ENCODE data around the gene RIMKLB. TPM values are rescaled to one million over a fixed set of nuclear protein-coding genes. Genes with fewer than 3 reads are reported as not detected.

RIMKLB gene
- 35.8 TPM for polyA plus RNA-seq (2013, experiment 1 of 2)
- polyA plus RNA-seq (2013, experiment 2 of 2): 36.5 TPM

- WGBS, 2 experiments (ENCODE audit: insufficient coverage in 2 of 2): 0% methylated on average over 48 of the region's 88 CpGs; no CpG with 5 or more reads in 1 of the 2 experiments
- peak within 1 kb of the TSS; percentile 91 for H3K27ac ChIP-seq (ENCODE audit: low read depth, low read length, severe bottlenecking)
- H3K4me1 ChIP-seq (ENCODE audit: control insufficient read depth, insufficient read depth, low read length, poor library complexity, severe bottlenecking): peaks cover 24% of the 10 kb centered on the region
- H3K9me3 ChIP-seq (ENCODE audit: control insufficient read depth, low read length): no peaks in the 10 kb centered on the region
- peak within 1 kb of the TSS; percentile 83 for H3K4me3 ChIP-seq (ENCODE audit: extremely low read depth, insufficient read depth, low read length, poor library complexity, severe bottlenecking)
- H3K36me3 ChIP-seq (ENCODE audit: control insufficient read depth, insufficient read depth, low read length): peaks cover 15% of the 10 kb centered on the region
Observed at GRCh38 chr12:8697476-8698131, at the start of gene RIMKLB. Gene RIMKLB, plus strand, starts transcription at chr12:8697991. Its CDS starts 15,876 bp downstream, at chr12:8713867.

- WGBS, 2 experiments (ENCODE audit: insufficient coverage in 2 of 2): 94 to 100% methylated on average over 2 to 3 of the region's 8 CpGs
- Histone ChIP-seq H3K36me3 (ENCODE audit: control insufficient read depth, insufficient read depth, low read length) (peaks cover 2% of the 10 kb centered on the region), H3K4me3 (ENCODE audit: extremely low read depth, insufficient read depth, low read length, poor library complexity, severe bottlenecking) (no peak overlapping the region), H3K4me1 (ENCODE audit: control insufficient read depth, insufficient read depth, low read length, poor library complexity, severe bottlenecking) (no peaks in the 10 kb centered on the region), H3K9me3 (ENCODE audit: control insufficient read depth, low read length) (no peaks in the 10 kb centered on the region), H3K27ac (ENCODE audit: low read depth, low read length, severe bottlenecking) (no peak overlapping the region)
Observed at GRCh38 chr12:8648576-8649205, 49.1 kb upstream of the RIMKLB start.

- WGBS, 2 experiments (ENCODE audit: insufficient coverage in 2 of 2): 85 to 90% methylated on average over 4 of the region's 6 CpGs
- Histone ChIP-seq H3K4me3 (ENCODE audit: extremely low read depth, insufficient read depth, low read length, poor library complexity, severe bottlenecking) (no peak overlapping the region), H3K9me3 (ENCODE audit: control insufficient read depth, low read length) (no peaks in the 10 kb centered on the region), H3K27ac (ENCODE audit: low read depth, low read length, severe bottlenecking) (no peak overlapping the region), H3K36me3 (ENCODE audit: control insufficient read depth, insufficient read depth, low read length) (no peaks in the 10 kb centered on the region), H3K4me1 (ENCODE audit: control insufficient read depth, insufficient read depth, low read length, poor library complexity, severe bottlenecking) (no peaks in the 10 kb centered on the region)
Observed at GRCh38 chr12:8655421-8655820, 42.4 kb upstream of the RIMKLB start.

- Histone ChIP-seq H3K4me1 (ENCODE audit: control insufficient read depth, insufficient read depth, low read length, poor library complexity, severe bottlenecking) (peaks cover 10% of the 10 kb centered on the region), H3K4me3 (ENCODE audit: extremely low read depth, insufficient read depth, low read length, poor library complexity, severe bottlenecking) (no peak overlapping the region), H3K36me3 (ENCODE audit: control insufficient read depth, insufficient read depth, low read length) (no peaks in the 10 kb centered on the region), H3K27ac (ENCODE audit: low read depth, low read length, severe bottlenecking) (peak overlapping the region; percentile 46), H3K9me3 (ENCODE audit: control insufficient read depth, low read length) (no peaks in the 10 kb centered on the region)
- WGBS, 2 experiments (ENCODE audit: insufficient coverage in 2 of 2): 43% methylated on average over 1 of the region's 1 CpG; no CpG with 5 or more reads in 1 of the 2 experiments
Observed at GRCh38 chr12:8658346-8658745, 39.4 kb upstream of the RIMKLB start.

- Histone ChIP-seq H3K36me3 (ENCODE audit: control insufficient read depth, insufficient read depth, low read length) (no peaks in the 10 kb centered on the region), H3K4me3 (ENCODE audit: extremely low read depth, insufficient read depth, low read length, poor library complexity, severe bottlenecking) (no peak overlapping the region), H3K27ac (ENCODE audit: low read depth, low read length, severe bottlenecking) (no peak overlapping the region), H3K9me3 (ENCODE audit: control insufficient read depth, low read length) (no peaks in the 10 kb centered on the region), H3K4me1 (ENCODE audit: control insufficient read depth, insufficient read depth, low read length, poor library complexity, severe bottlenecking) (peaks cover 14% of the 10 kb centered on the region)
- WGBS, 2 experiments (ENCODE audit: insufficient coverage in 2 of 2): 57 to 92% methylated on average over 1 to 3 of the region's 3 CpGs
Observed at GRCh38 chr12:8661016-8661415, 36.8 kb upstream of the RIMKLB start.

GRCh38 chr12:8661751-8662150, 36.0 kb upstream of the RIMKLB start:
- Histone ChIP-seq H3K4me3 (ENCODE audit: extremely low read depth, insufficient read depth, low read length, poor library complexity, severe bottlenecking) (peak overlapping the region; percentile 14), H3K36me3 (ENCODE audit: control insufficient read depth, insufficient read depth, low read length) (no peaks in the 10 kb centered on the region), H3K4me1 (ENCODE audit: control insufficient read depth, insufficient read depth, low read length, poor library complexity, severe bottlenecking) (peaks cover 14% of the 10 kb centered on the region), H3K9me3 (ENCODE audit: control insufficient read depth, low read length) (no peaks in the 10 kb centered on the region), H3K27ac (ENCODE audit: low read depth, low read length, severe bottlenecking) (no peak overlapping the region)
- 94 to 100% methylated on average over 1 to 2 of the region's 3 CpGs for WGBS, 2 experiments (ENCODE audit: insufficient coverage in 2 of 2)

- H3K4me3 ChIP-seq (ENCODE audit: extremely low read depth, insufficient read depth, low read length, poor library complexity, severe bottlenecking): peak within 1 kb of the TSS; percentile 14
- WGBS, 2 experiments (ENCODE audit: insufficient coverage in 2 of 2): 68 to 86% methylated on average over 4 of the region's 6 CpGs
- peak within 1 kb of the TSS; percentile 71 for H3K27ac ChIP-seq (ENCODE audit: low read depth, low read length, severe bottlenecking)
Observed at GRCh38 chr12:8662593-8662992, 35.2 kb upstream of the RIMKLB start, which contains the start of gene MFAP5. Gene MFAP5, minus strand, starts transcription at chr12:8662826. Its CDS starts 722 bp downstream, at chr12:8662104.

GRCh38 chr12:8664228-8664913, 33.4 kb upstream of the RIMKLB start:
- Histone ChIP-seq H3K4me1 (ENCODE audit: control insufficient read depth, insufficient read depth, low read length, poor library complexity, severe bottlenecking) (peaks cover 14% of the 10 kb centered on the region), H3K36me3 (ENCODE audit: control insufficient read depth, insufficient read depth, low read length) (no peaks in the 10 kb centered on the region), H3K9me3 (ENCODE audit: control insufficient read depth, low read length) (no peaks in the 10 kb centered on the region), H3K27ac (ENCODE audit: low read depth, low read length, severe bottlenecking) (no peak overlapping the region), H3K4me3 (ENCODE audit: extremely low read depth, insufficient read depth, low read length, poor library complexity, severe bottlenecking) (no peak overlapping the region)
- 91 to 94% methylated on average over 3 of the region's 5 CpGs for WGBS, 2 experiments (ENCODE audit: insufficient coverage in 2 of 2)

More at GRCh38 chr12:8662593-8662992, 35.2 kb upstream of the RIMKLB start, which contains the start of gene MFAP5:
- Histone ChIP-seq H3K4me1 (ENCODE audit: control insufficient read depth, insufficient read depth, low read length, poor library complexity, severe bottlenecking) (peaks cover 14% of the 10 kb centered on the region), H3K36me3 (ENCODE audit: control insufficient read depth, insufficient read depth, low read length) (no peaks in the 10 kb centered on the region), H3K9me3 (ENCODE audit: control insufficient read depth, low read length) (no peaks in the 10 kb centered on the region)

- 100% methylated on average over 1 to 2 of the region's 4 CpGs for WGBS, 2 experiments (ENCODE audit: insufficient coverage in 2 of 2)
Observed at GRCh38 chr12:8665759-8666158, 32.0 kb upstream of the RIMKLB start.

GRCh38 chr12:8667270-8667669, 30.5 kb upstream of the RIMKLB start:
- WGBS, 2 experiments (ENCODE audit: insufficient coverage in 2 of 2): 63% methylated on average over 1 of the region's 2 CpGs; no CpG with 5 or more reads in 1 of the 2 experiments
- no peak overlapping the region for H3K4me3 ChIP-seq (ENCODE audit: extremely low read depth, insufficient read depth, low read length, poor library complexity, severe bottlenecking)

More at GRCh38 chr12:8665759-8666158, 32.0 kb upstream of the RIMKLB start:
- Histone ChIP-seq H3K9me3 (ENCODE audit: control insufficient read depth, low read length) (no peaks in the 10 kb centered on the region), H3K4me3 (ENCODE audit: extremely low read depth, insufficient read depth, low read length, poor library complexity, severe bottlenecking) (no peak overlapping the region), H3K27ac (ENCODE audit: low read depth, low read length, severe bottlenecking) (no peak overlapping the region), H3K36me3 (ENCODE audit: control insufficient read depth, insufficient read depth, low read length) (no peaks in the 10 kb centered on the region), H3K4me1 (ENCODE audit: control insufficient read depth, insufficient read depth, low read length, poor library complexity, severe bottlenecking) (peaks cover 14% of the 10 kb centered on the region)

More at GRCh38 chr12:8667270-8667669, 30.5 kb upstream of the RIMKLB start:
- Histone ChIP-seq H3K27ac (ENCODE audit: low read depth, low read length, severe bottlenecking) (no peak overlapping the region), H3K9me3 (ENCODE audit: control insufficient read depth, low read length) (no peaks in the 10 kb centered on the region), H3K36me3 (ENCODE audit: control insufficient read depth, insufficient read depth, low read length) (no peaks in the 10 kb centered on the region), H3K4me1 (ENCODE audit: control insufficient read depth, insufficient read depth, low read length, poor library complexity, severe bottlenecking) (peaks cover 14% of the 10 kb centered on the region)
